Astrocyte (in vitro differentiated cells and primary cell): ENCODE data around the gene SLC7A8. TPM values are rescaled to one million over a fixed set of nuclear protein-coding genes. Genes with fewer than 3 reads are reported as not detected.

ENCODE experiments used
- DNase-seq: peaks from one replicate; pipeline ENCODE4 v3.0.0-alpha.2; 2010; ENCODE audit warnings: low read depth
- FAIRE-seq: peaks from 2 replicates; lab custom pipeline; 2011; peaks lifted over from hg19 to GRCh38; lab: Jason Lieb, UNC
- H2AFZ ChIP-seq: 2 replicates; pipeline ENCODE4 v1.6.0; 2012; ENCODE audit warnings: low read depth, low read length, inconsistent platforms
- H3K27ac ChIP-seq: 2 replicates; pipeline ENCODE4 v1.5.1; 2011; ENCODE audit warnings: low read depth, low read length, inconsistent platforms
- H3K27me3 ChIP-seq: 2 replicates; pipeline ENCODE4 v1.6.0; 2011; ENCODE audit warnings: low read length, inconsistent platforms; ENCODE audit not compliant: insufficient read depth
- H3K36me3 ChIP-seq: 2 replicates; pipeline ENCODE4 v1.5.1; 2011; ENCODE audit warnings: low read length, inconsistent platforms; ENCODE audit not compliant: insufficient read depth
- H3K4me1 ChIP-seq: 2 replicates; pipeline ENCODE4 v1.5.1; 2011; ENCODE audit warnings: low read length, inconsistent platforms; ENCODE audit not compliant: insufficient read depth
- H3K4me2 ChIP-seq: 2 replicates; pipeline ENCODE4 v1.6.0; 2012; ENCODE audit warnings: low read length, inconsistent platforms
- H3K4me3 ChIP-seq: 2 replicates; pipeline ENCODE4 v1.5.1; 2011; ENCODE audit warnings: low read depth, mild to moderate bottlenecking, low read length, inconsistent platforms; ENCODE audit not compliant: insufficient read depth
- H3K79me2 ChIP-seq: 2 replicates; pipeline ENCODE4 v1.6.0; 2012; ENCODE audit warnings: mild to moderate bottlenecking, low read length, inconsistent platforms; ENCODE audit not compliant: insufficient read depth
- H3K9ac ChIP-seq: 2 replicates; pipeline ENCODE4 v1.6.0; 2012; ENCODE audit warnings: mild to moderate bottlenecking, low read length, inconsistent platforms
- H3K9me3 ChIP-seq: 2 replicates; pipeline ENCODE4 v1.5.1; 2012; ENCODE audit warnings: low read depth, mild to moderate bottlenecking, low read length, inconsistent platforms; ENCODE audit not compliant: insufficient read depth
- H4K20me1 ChIP-seq: 2 replicates; pipeline ENCODE4 v1.6.0; 2012; ENCODE audit warnings: low read length, inconsistent platforms; ENCODE audit not compliant: insufficient read depth
- H3K27ac Mint-ChIP-seq: one replicate; pipeline ENCODE4 v1.8.0; 2021; ENCODE audit warnings: mild to moderate bottlenecking, mixed read lengths; ENCODE audit not compliant: unreplicated experiment
- H3K27me3 Mint-ChIP-seq: one replicate; pipeline ENCODE4 v1.8.0; 2021; ENCODE audit warnings: low read depth, mixed read lengths; ENCODE audit not compliant: unreplicated experiment
- H3K36me3 Mint-ChIP-seq: one replicate; pipeline ENCODE4 v1.8.0; 2021; ENCODE audit warnings: low read depth, mixed read lengths; ENCODE audit not compliant: unreplicated experiment
- H3K4me1 Mint-ChIP-seq: one replicate; pipeline ENCODE4 v1.8.0; 2021; ENCODE audit warnings: low read depth, mixed read lengths; ENCODE audit not compliant: unreplicated experiment
- H3K4me3 Mint-ChIP-seq: one replicate; pipeline ENCODE4 v1.8.0; 2021; ENCODE audit warnings: mild to moderate bottlenecking, moderate library complexity, mixed read lengths; ENCODE audit not compliant: unreplicated experiment
- H3K9me3 Mint-ChIP-seq: one replicate; pipeline ENCODE4 v1.8.0; 2021; ENCODE audit warnings: mild to moderate bottlenecking, mixed read lengths; ENCODE audit not compliant: unreplicated experiment
- EZH2 ChIP-seq: IDR thresholded peaks from 2 replicates; pipeline ENCODE4 v1.6.1; 2012; ENCODE audit warnings: mild to moderate bottlenecking, low read length, inconsistent platforms; ENCODE audit not compliant: insufficient read depth
- total RNA-seq: library from RNA; stranded (reverse); gene quantifications from 2 replicates; pipeline ENCODE4 v1.2.1, GENCODE V29; 2021
- TF ChIP-seq, protein P1 (sequence below): IDR thresholded peaks from 2 replicates; pipeline ENCODE4 v1.5.1; 2011; ENCODE audit warnings: low read depth, mild to moderate bottlenecking, inconsistent platforms, low read length, moderate library complexity; ENCODE audit not compliant: insufficient read depth

Gene SLC7A8
- total RNA-seq, 1 donor from 2014 or later = 6.5 TPM

- Histone ChIP-seq H3K27ac (no peak overlapping the region), H2AFZ (no peak overlapping the region), H3K36me3 (no peaks in the 10 kb centered on the region), H3K4me2 (no peak overlapping the region), H3K27me3 (peaks cover 41% of the 10 kb centered on the region), H4K20me1 (no peaks in the 10 kb centered on the region), H3K79me2 (no peaks in the 10 kb centered on the region), H3K9ac (no peak overlapping the region), H3K4me1 (peaks cover 15% of the 10 kb centered on the region), H3K9me3 (no peaks in the 10 kb centered on the region), H3K4me3 (no peak overlapping the region)
- no peak overlapping the region for H3K27ac Mint-ChIP-seq
- FAIRE-seq (no peak), DNase-seq (no peak)
- no peaks in the 10 kb centered on the region for H3K27me3 Mint-ChIP-seq
- no peak for TF ChIP-seq EZH2
- TF ChIP-seq, protein P1, sequence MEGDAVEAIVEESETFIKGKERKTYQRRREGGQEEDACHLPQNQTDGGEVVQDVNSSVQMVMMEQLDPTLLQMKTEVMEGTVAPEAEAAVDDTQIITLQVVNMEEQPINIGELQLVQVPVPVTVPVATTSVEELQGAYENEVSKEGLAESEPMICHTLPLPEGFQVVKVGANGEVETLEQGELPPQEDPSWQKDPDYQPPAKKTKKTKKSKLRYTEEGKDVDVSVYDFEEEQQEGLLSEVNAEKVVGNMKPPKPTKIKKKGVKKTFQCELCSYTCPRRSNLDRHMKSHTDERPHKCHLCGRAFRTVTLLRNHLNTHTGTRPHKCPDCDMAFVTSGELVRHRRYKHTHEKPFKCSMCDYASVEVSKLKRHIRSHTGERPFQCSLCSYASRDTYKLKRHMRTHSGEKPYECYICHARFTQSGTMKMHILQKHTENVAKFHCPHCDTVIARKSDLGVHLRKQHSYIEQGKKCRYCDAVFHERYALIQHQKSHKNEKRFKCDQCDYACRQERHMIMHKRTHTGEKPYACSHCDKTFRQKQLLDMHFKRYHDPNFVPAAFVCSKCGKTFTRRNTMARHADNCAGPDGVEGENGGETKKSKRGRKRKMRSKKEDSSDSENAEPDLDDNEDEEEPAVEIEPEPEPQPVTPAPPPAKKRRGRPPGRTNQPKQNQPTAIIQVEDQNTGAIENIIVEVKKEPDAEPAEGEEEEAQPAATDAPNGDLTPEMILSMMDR = no peak
- H3K36me3 Mint-ChIP-seq = no peaks in the 10 kb centered on the region
- peaks cover 7% of the 10 kb centered on the region for H3K4me1 Mint-ChIP-seq
- H3K4me3 Mint-ChIP-seq = no peak overlapping the region
- H3K9me3 Mint-ChIP-seq = no peaks in the 10 kb centered on the region
These were observed 2.0 kb downstream of the SLC7A8 start for GRCh38 chr14:23181453-23181852.

GRCh38 chr14:23177181-23177580 lies 6.3 kb downstream of the SLC7A8 start:
- no peaks in the 10 kb centered on the region for H3K79me2 ChIP-seq
- peaks cover 28% of the 10 kb centered on the region for H3K27me3 ChIP-seq

GRCh38 chr14:23175823-23176222 lies 7.6 kb downstream of the SLC7A8 start:
- no peaks in the 10 kb centered on the region for H3K79me2 ChIP-seq
- no peak for TF ChIP-seq EZH2
- TF ChIP-seq, protein P1 = no peak
- no peaks in the 10 kb centered on the region for H3K4me1 ChIP-seq
- no peaks in the 10 kb centered on the region for H3K9me3 Mint-ChIP-seq
- peaks cover 14% of the 10 kb centered on the region for H3K4me1 Mint-ChIP-seq
- no peak overlapping the region for H3K4me3 ChIP-seq
- no peaks in the 10 kb centered on the region for H4K20me1 ChIP-seq
- H3K4me3 Mint-ChIP-seq = no peak overlapping the region
- H3K27me3 Mint-ChIP-seq = no peaks in the 10 kb centered on the region
- H3K9me3 ChIP-seq = no peaks in the 10 kb centered on the region
- no peak overlapping the region for H3K4me2 ChIP-seq
- peaks cover 23% of the 10 kb centered on the region for H3K27me3 ChIP-seq
- no peak overlapping the region for H3K27ac ChIP-seq
- FAIRE-seq (no peak), DNase-seq (no peak)
- no peak overlapping the region for H3K27ac Mint-ChIP-seq
- H2AFZ ChIP-seq = no peak overlapping the region
- no peaks in the 10 kb centered on the region for H3K36me3 Mint-ChIP-seq
- no peak overlapping the region for H3K9ac ChIP-seq
- H3K36me3 ChIP-seq = no peaks in the 10 kb centered on the region

More at GRCh38 chr14:23177181-23177580, 6.3 kb downstream of the SLC7A8 start:
- no peak for FAIRE-seq
- Mint-ChIP-seq H3K4me1 (peaks cover 12% of the 10 kb centered on the region), H3K27me3 (no peaks in the 10 kb centered on the region), H3K36me3 (no peaks in the 10 kb centered on the region), H3K9me3 (no peaks in the 10 kb centered on the region), H3K27ac (peak overlapping the region; percentile 38), H3K4me3 (no peak overlapping the region)
- Histone ChIP-seq H2AFZ (no peak overlapping the region), H3K9me3 (no peaks in the 10 kb centered on the region), H3K9ac (no peak overlapping the region), H3K4me3 (no peak overlapping the region), H3K27ac (no peak overlapping the region), H3K4me1 (no peaks in the 10 kb centered on the region), H4K20me1 (no peaks in the 10 kb centered on the region), H3K36me3 (no peaks in the 10 kb centered on the region), H3K4me2 (no peak overlapping the region)
- DNase-seq = no peak
- no peak for TF ChIP-seq EZH2
- TF ChIP-seq, protein P1 = no peak
